NCI-H748 (cell line): Measurements from ENCODE around the gene CMTR1.
"Not testable (repeated sequence)": the region's sequence is repeated elsewhere in the genome, so short reads cannot be mapped to it uniquely, and the experiment has no call there.

ENCODE experiments used
- DNase-seq: peaks from one replicate; lab custom pipeline; 2025; ENCODE audit not compliant: unreplicated experiment; lab: John Stamatoyannopoulos, UW

The CMTR1 gene

GRCh38 chr6:37432916-37433656 is at the start of gene CMTR1:
Gene CMTR1, plus strand, starts transcription at chr6:37433221. Its CDS starts 2,409 bp downstream, at chr6:37435630.
- DNase-seq: peak; percentile 96

GRCh38 chr6:37388578-37388977 is 44.4 kb upstream of the CMTR1 start:
- no peak for DNase-seq

- DNase-seq: no peak
Observed at GRCh38 chr6:37389857-37390256, 43.2 kb upstream of the CMTR1 start.

GRCh38 chr6:37391120-37391519 is 41.9 kb upstream of the CMTR1 start:
- no peak for DNase-seq

- no peak for DNase-seq
Observed at GRCh38 chr6:37392821-37393220, 40.2 kb upstream of the CMTR1 start.

- DNase-seq: no peak
Observed at GRCh38 chr6:37393381-37393929, 39.6 kb upstream of the CMTR1 start.

- DNase-seq: no peak
Observed at GRCh38 chr6:37396571-37397180, 36.3 kb upstream of the CMTR1 start.

GRCh38 chr6:37399131-37399530 is 33.9 kb upstream of the CMTR1 start:
- DNase-seq: no peak

- no peak for DNase-seq
Observed at GRCh38 chr6:37399795-37400490, 33.1 kb upstream of the CMTR1 start.

GRCh38 chr6:37401658-37402057 is 31.4 kb upstream of the CMTR1 start:
- DNase-seq: not testable (repeated sequence)

- DNase-seq: no peak
Observed at GRCh38 chr6:37406726-37407341, 26.2 kb upstream of the CMTR1 start.

- DNase-seq: no peak
Observed at GRCh38 chr6:37407948-37408347, 25.1 kb upstream of the CMTR1 start.

GRCh38 chr6:37409501-37409900 is 23.5 kb upstream of the CMTR1 start:
- DNase-seq: no peak

GRCh38 chr6:37417393-37417792 is 15.6 kb upstream of the CMTR1 start:
- no peak for DNase-seq

- no peak for DNase-seq
Observed at GRCh38 chr6:37418722-37419121, 14.3 kb upstream of the CMTR1 start.

GRCh38 chr6:37426058-37426944 is 6.7 kb upstream of the CMTR1 start:
- no peak for DNase-seq

- no peak for DNase-seq
Observed at GRCh38 chr6:37426945-37427510, 6.0 kb upstream of the CMTR1 start.

GRCh38 chr6:37429352-37429750 is 3.7 kb upstream of the CMTR1 start:
- DNase-seq: no peak

GRCh38 chr6:37432590-37432915 is 468 bp upstream of the CMTR1 start:
- DNase-seq: no peak

- DNase-seq: peak; percentile 55
Observed at GRCh38 chr6:37433657-37434271, 743 bp downstream of the CMTR1 start.
